ENCODE data around the gene RBM45. TPM values are rescaled to one million over a fixed set of nuclear protein-coding genes. Genes with fewer than 3 reads are reported as not detected.

Gene RBM45
- polyA plus RNA-seq, 2 of the 4 experiments (the other 2 are of a cell fraction) = 15.2 to 20.9 TPM

DNA sequence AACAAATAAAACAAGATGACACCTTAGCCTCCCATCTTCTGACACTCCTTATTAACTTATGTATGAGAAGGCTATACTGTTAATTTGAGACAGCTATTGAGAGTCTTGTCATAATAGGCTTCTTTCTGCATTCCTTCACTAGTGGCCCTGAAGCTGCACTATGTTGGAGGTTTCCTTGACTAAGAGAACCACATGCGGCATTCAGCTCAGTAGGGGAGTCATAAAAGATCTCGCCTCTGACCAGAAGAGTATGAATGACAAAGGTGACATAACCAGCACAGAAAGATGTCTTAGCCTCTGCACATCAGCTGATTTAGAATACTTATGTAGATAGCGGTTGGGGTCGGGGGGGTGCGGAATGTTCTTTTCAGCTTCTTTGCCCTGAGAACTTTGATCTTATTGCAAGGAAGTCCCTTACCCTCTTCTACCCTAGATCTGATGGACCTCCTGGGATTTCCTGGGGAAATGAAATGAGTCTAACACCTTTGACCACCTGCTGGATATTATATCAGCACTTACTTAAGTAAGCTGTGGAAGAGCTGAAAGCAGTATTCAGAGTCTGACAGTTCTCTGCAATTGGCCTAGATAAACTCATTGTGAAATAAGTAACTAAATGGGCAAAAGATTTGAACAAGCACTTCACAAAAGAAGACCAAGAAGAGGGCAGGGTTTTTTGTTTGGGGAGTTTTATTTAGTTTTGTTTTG lies 24.2 kb downstream of the RBM45 start:
- no peak overlapping the region for H3K27ac ChIP-seq
- ChIA-PET POLR2A (interaction anchor here (0.9 to 2.0 kb wide), 2 partner anchors 12 to 277 kb away, joined by 3 to 7 read pairs; no protein-coding TSS in a partner anchor), CTCF (interaction anchor here (0.6 to 4.8 kb wide), 4 partner anchors 25 to 282 kb away, joined by 3 to 20 read pairs (median 9); partner anchors contain the start of gene RBM45)
- no peak for DNase-seq (ENCODE audit: low read depth in 1 of 2, low spot score in 1 of 2)
- ATAC-seq = no peak
- H3K4me1 ChIP-seq = no peaks in the 10 kb centered on the region
- H3K9me3 ChIP-seq = no peaks in the 10 kb centered on the region
- no peak for TF ChIP-seq CBX2 (IDR thresholded peaks at IDR 0.05; ENCODE audit: borderline replicate concordance, low read depth)
- TF ChIP-seq CBX8 (IDR thresholded peaks at IDR 0.05) = no peak
- TF ChIP-seq RARB (CRISPR knock-in tag; IDR thresholded peaks at IDR 0.05) = no peak
- TF ChIP-seq ESRRA (IDR thresholded peaks at IDR 0.05; ENCODE audit: borderline replicate concordance, low read length) = no peak
- TF ChIP-seq KDM1A (IDR thresholded peaks at IDR 0.05; ENCODE audit: low read depth) = no peak
- no peak for TF ChIP-seq NR3C1 (IDR thresholded peaks at IDR 0.05)
- no peak for TF ChIP-seq EHMT2 (IDR thresholded peaks at IDR 0.05; ENCODE audit: low read depth)
- TF ChIP-seq POLR2A (IDR thresholded peaks at IDR 0.05; ENCODE audit: low read length) = no peak
- TF ChIP-seq EP300 (IDR thresholded peaks at IDR 0.05) = no peak
- TF ChIP-seq SREBF2 (IDR thresholded peaks at IDR 0.05) = no peak
- no peak for TF ChIP-seq NFE2L2 (conservative IDR thresholded peaks at IDR 0.05; ENCODE audit: low read length)
- no peak for TF ChIP-seq POLR2AphosphoS2 (conservative IDR thresholded peaks at IDR 0.05; ENCODE audit: low read length)
- WGBS (ENCODE audit: missing lambda C conversion rate) = 100% methylated on average over 5 of the region's 5 CpGs
- no peak for FAIRE-seq
- no peak overlapping the region for H3K4me2 ChIP-seq
- no peak overlapping the region for H3K4me3 ChIP-seq

DNA sequence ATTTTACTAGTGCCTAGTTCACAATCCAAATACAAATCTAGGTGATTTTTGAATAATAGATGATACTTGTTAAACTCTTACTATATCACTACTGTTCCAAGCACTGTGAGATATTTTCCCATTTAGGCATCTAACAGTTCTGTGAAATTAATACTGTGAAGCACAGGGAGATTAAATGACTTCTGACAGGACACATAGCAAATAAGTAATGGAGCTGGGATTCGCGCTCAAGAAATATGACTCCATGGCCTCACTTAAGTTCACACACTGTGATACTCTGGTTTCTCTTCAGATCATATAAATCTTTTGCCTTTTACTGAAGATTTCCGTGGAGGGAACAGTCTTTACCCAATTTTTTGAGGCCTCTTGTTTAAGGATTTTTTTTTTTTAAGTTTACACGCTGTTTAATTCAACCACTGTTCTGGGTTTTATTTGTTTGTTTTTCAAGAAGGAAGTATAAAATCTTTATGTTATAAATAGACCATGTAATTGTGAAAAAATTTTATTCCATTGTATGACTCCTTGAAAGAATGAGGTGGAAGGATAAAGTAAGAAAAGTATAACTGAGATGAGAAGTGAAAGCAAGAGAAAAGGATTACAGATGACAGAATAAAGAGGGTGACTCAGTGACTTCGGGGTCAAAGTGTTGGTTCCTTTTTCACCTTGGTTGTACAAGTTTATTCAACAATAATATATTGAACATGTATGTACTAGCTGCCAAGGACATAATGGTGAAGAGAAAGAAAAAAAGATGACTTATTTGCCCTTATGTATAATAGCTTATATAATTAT lies 30.2 kb downstream of the RBM45 start:
- WGBS (ENCODE audit: missing lambda C conversion rate) = 63% methylated on average over 5 of the region's 5 CpGs
- Histone ChIP-seq H3K4me3 (no peak overlapping the region), H3K4me1 (no peaks in the 10 kb centered on the region), H3K4me2 (no peak overlapping the region; the same call in 2 of the 3 replicates), H3K27ac (no peak overlapping the region), H3K9me3 (no peaks in the 10 kb centered on the region)
- DNase-seq (ENCODE audit: low read depth in 1 of 2, low spot score in 1 of 2) (no peak), ATAC-seq (no peak), FAIRE-seq (no peak)
- ChIA-PET POLR2A (interaction anchor here (0.6 kb wide), 1 partner anchor 98 kb away, joined by 3 read pairs; no protein-coding TSS in a partner anchor), CTCF (interaction anchor here (0.7 to 1.2 kb wide), 3 partner anchors 10 to 271 kb away, joined by 3 to 5 read pairs (median 4); no protein-coding TSS in a partner anchor)
- TF ChIP-seq RNF2 (IDR thresholded peaks at IDR 0.05; ENCODE audit: borderline replicate concordance, low read depth) (no peak), ESRRA (IDR thresholded peaks at IDR 0.05; ENCODE audit: borderline replicate concordance, low read length) (no peak), FOXS1 (CRISPR knock-in tag; IDR thresholded peaks at IDR 0.05) (no peak), RAD21 (conservative IDR thresholded peaks at IDR 0.05 in 1 of 2, IDR thresholded peaks at IDR 0.05 in 1 of 2) (no peak), EP300 (IDR thresholded peaks at IDR 0.05) (no peak), RCOR1 (IDR thresholded peaks at IDR 0.05; ENCODE audit: low read depth, low read length) (no peak), TP53 (CRISPR knock-in tag; IDR thresholded peaks at IDR 0.05) (no peak), ZFP36 (IDR thresholded peaks at IDR 0.05; ENCODE audit: borderline replicate concordance, partially characterized antibody) (no peak), PHF8 (IDR thresholded peaks at IDR 0.05; ENCODE audit: borderline replicate concordance, low read depth) (no peak), SMC3 (IDR thresholded peaks at IDR 0.05) (no peak), HDAC2 (IDR thresholded peaks at IDR 0.05) (no peak)
- TF ChIP-seq, protein P1, sequence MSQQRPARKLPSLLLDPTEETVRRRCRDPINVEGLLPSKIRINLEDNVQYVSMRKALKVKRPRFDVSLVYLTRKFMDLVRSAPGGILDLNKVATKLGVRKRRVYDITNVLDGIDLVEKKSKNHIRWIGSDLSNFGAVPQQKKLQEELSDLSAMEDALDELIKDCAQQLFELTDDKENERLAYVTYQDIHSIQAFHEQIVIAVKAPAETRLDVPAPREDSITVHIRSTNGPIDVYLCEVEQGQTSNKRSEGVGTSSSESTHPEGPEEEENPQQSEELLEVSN (IDR thresholded peaks at IDR 0.05; ENCODE audit: borderline replicate concordance, low read depth) = no peak
- TF ChIP-seq, protein P2, sequence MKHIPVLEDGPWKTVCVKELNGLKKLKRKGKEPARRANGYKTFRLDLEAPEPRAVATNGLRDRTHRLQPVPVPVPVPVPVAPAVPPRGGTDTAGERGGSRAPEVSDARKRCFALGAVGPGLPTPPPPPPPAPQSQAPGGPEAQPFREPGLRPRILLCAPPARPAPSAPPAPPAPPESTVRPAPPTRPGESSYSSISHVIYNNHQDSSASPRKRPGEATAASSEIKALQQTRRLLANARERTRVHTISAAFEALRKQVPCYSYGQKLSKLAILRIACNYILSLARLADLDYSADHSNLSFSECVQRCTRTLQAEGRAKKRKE (CRISPR knock-in tag; IDR thresholded peaks at IDR 0.05; ENCODE audit: low read depth) = no peak
